GM19468 (cell line): ENCODE data around the gene ZNF330.

Source experiments
- ATAC-seq: cut with Tn5 transposase; IDR thresholded peaks from one replicate; pipeline ENCODE4 v1.9.1; 2021; ENCODE audit warnings: mild to moderate bottlenecking, moderate library complexity, moderate number of reproducible peaks; ENCODE audit not compliant: unreplicated experiment; ENCODE audit errors: extremely low read depth

The ZNF330 gene

GRCh38 chr4:141229408-141230101, 8.9 kb downstream of the ZNF330 start:
- ATAC-seq = no peak

DNA sequence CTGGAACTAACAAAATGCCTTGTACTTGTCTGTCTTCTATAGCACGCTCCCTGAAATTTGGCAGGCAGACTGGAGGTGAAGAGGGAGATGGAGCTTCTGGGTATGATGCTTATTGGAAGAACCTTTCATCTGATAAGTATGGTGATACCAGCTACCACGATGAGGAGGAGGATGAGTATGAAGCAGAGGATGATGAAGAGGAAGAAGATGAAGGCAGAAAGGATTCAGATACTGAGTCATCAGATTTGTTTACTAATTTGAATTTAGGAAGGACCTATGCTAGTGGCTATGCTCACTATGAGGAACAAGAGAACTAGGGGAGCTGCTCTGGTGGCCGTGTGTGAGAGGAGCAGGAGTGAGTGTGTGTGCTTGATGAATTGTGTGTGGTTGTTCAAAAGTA, 13.0 kb downstream of the ZNF330 start:
- ATAC-seq = no peak

GRCh38 chr4:141238186-141238585, 17.5 kb downstream of the ZNF330 start:
- ATAC-seq = no peak

GRCh38 chr4:141240259-141240658, 19.6 kb downstream of the ZNF330 start:
- no peak for ATAC-seq

DNA sequence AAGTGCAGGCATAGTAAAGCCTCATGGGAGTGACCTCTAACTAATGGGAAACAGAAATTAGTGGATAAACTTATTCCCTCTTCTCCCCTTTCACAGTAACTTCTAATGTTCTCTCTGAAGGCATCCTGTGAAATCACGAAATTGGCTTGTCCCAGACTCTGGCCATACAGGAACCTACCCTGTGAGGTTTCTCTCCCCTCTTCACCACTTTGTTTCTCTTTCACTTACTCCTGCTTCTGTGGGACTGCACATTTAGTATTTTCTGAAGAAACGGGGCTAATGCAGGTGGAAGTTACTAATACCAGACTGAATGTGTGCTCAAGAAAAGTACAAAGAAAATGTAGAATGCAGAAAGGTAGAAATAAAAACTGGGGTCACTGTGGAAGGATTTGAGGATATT, 20.0 kb downstream of the ZNF330 start:
- ATAC-seq = no peak

DNA sequence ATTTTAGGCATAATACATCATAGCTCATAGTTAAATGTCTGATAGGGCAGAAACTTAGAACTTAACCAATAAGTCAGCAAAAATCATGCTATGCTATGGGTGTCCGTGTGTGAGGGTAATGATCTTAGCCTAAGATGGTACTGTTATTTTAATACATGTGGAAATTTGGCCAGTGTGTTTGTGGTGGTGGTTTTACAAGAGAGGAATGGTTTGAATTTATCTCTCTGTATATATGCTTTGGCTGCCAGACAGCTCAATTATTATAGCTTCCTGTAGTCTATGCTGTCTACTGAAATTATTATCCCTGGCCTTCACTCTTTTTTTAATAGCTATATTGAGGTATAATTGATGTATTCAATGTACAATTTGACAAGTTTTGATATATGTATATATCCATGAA, 21.3 kb downstream of the ZNF330 start:
- ATAC-seq = no peak

DNA sequence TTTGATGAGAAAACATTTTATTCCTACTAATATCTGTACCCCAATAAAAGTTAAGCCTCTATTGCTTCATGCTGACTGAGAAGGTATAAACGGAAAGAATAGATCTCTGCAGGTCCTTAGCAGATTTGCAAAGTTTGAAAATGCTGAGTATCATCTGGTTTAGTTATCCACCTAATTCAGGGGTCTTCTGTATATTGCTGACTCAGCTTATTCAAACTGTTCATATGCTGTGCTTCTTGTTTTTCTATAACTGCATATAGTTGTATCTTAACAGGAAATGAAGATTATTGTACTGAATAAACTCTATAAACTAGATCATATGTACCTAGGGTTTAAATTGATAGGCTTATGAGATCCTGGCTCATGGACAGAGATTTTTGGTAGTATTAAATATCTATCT, 23.7 kb downstream of the ZNF330 start:
- no peak for ATAC-seq

- no peak for ATAC-seq
These were observed 25.5 kb downstream of the ZNF330 start for GRCh38 chr4:141246243-141246642.

DNA sequence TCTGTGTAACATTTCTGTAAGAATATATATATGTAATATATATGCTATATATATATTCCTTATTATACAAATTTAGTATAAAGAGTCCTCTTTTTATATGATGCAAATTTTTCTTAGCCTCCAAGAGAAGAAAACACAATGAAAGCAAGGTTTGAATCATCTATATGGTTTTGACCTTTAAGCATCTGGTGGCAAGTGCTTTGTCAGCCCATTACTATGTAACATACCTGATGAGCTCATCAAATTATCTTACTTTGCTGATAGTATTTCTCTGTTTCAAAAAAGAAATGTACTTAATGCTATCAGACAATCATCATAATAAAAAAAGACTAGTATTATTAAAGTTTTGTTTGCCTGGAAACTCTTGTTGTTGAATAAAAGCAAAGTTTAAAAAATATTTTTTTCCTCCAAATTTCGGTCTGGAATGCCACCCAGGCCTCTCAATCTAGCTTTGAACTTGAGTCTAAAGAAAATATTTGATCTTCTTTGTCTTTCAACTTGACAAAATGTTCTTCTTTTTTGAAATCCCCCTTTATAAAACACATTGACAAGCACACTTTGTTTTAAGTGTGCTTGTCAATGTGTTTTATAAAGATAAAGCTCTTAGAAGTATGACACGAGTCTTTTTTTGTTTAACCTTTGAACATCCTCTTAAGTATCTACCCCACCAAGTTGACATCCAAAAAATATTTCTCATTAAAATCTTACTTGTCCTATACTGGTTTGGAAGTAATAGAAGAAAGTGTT, 26.2 kb downstream of the ZNF330 start:
- no peak for ATAC-seq

DNA sequence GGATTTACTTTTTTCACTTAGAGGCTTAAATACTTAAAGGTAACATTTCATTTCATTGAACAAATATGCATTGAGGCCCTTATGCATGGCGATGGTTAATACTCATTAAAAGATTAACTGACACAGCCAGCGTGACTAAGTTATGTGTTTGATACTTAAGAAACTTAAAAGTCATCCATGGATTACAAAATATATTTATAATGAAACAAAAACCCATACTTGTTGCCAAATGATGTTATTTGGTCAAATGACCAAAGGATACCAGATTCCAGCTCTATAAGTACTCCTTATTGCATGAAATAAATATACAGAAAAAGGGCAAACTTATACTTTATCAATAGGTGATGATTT, 26.7 kb downstream of the ZNF330 start:
- no peak for ATAC-seq

GRCh38 chr4:141248029-141248428, 27.3 kb downstream of the ZNF330 start:
- ATAC-seq = no peak

- ATAC-seq = no peak
These were observed 27.8 kb downstream of the ZNF330 start for GRCh38 chr4:141248486-141248885.

DNA sequence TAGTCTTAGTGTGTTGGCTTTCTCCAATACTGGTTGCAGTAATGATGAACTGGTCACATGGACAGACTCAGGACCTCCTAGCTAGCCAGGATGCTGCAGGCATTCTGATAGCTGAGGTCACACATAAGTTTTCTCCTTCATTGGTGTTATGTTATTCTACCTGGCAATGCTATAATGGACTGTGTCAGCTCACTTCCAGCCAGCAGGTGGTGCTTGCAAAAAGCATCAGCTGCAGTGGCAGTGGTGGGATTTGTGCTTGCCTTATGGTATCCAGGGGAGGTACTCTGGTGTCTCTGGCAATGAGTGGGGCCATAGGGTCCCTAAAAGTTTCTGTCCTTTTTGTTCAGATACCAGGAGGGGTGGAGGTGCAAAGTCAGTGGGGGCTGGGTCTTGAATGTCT, 33.6 kb downstream of the ZNF330 start:
- no peak for ATAC-seq

DNA sequence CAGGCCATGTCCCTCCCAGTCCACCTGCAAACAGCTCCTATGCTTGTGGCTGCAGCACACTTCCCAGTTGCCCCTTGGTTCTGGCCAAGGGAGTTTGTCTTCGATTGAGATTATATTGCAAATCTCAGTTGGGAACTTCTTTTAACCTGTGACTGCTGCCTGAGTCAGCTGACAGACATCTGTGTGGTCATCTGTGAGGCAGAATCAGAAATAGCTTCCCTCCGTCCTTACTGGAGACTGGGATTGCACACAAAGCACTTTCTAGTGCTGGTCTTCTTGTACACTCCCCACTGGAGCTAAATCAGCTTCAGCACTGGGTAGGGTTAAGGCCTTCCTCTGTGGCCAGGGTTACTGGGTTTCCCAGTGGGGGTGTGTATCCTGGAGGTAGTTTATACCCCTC, 34.3 kb downstream of the ZNF330 start:
- ATAC-seq = no peak

DNA sequence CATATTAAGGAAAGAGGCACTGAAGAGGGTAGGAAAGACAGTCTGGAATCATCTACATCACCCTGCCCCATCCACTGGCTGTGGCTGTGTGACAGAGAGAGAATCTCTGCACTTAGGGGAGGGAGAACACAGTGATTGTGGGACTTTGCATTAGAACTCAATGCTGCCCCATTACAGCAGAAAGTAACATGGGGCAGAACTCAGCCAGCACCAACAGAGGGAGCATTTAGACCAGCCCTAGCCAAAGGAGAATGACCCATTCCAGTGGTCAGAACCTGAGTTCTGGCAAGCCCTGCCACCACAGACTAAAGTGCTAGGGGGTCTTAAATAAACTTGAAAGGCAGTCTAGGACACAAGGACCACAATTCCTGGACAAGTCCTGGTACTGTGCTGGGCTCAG, 37.9 kb downstream of the ZNF330 start:
- ATAC-seq = no peak

- no peak for ATAC-seq
These were observed 55.1 kb downstream of the ZNF330 start for GRCh38 chr4:141275834-141276233.

GRCh38 chr4:141283152-141283551, 62.5 kb downstream of the ZNF330 start:
- no peak for ATAC-seq

- ATAC-seq = no peak
These were observed 62.9 kb downstream of the ZNF330 start for GRCh38 chr4:141283563-141283962.
